A673 (cell line): ENCODE results near the gene CTNNA3. TPM values are rescaled to one million over a fixed set of nuclear protein-coding genes. Genes with fewer than 3 reads are reported as not detected.

Experiments used
- BruUV-seq: library from RNA; stranded (reverse); fragments of 400-500 nt; replicated peaks from 2 replicates; lab custom pipeline; 2021; lab: Mats Ljungman, UMichigan
- CTCF ChIA-PET: fragments of 300-600 bp; sonication (Branson Sonifier 250); formaldehyde crosslinking; loops from one replicate; lab custom pipeline; 2022; ENCODE audit warnings: antibody characterized with exemption; lab: Charles Lee
- POLR2A ChIA-PET: fragments of 300-600 bp; sonication (Branson Sonifier 250); formaldehyde crosslinking; loops from one replicate; lab custom pipeline; 2022; ENCODE audit warnings: antibody characterized with exemption; ENCODE audit not compliant: low non-redundant PET; lab: Charles Lee
- DNase-seq: peaks from one replicate; pipeline ENCODE4 v3.0.0-alpha.2; 2015; ENCODE audit warnings: low spot score
- H3K27ac ChIP-seq: fragments of 200-600 bp; sonication (generic); 2 replicates; pipeline ENCODE4 v1.5.1; 2016; ENCODE audit warnings: mixed run types, low read depth, mild to moderate bottlenecking, mixed read lengths, antibody characterized with exemption, low read length; ENCODE audit not compliant: poor library complexity, severe bottlenecking
- H3K27me3 ChIP-seq: fragments of 200-600 bp; sonication (generic); replicated peaks from 2 replicates; pipeline ENCODE4 v1.6.1; 2017; ENCODE audit warnings: mixed run types, low read depth, mild to moderate bottlenecking, mixed read lengths, antibody characterized with exemption, low read length; ENCODE audit not compliant: insufficient read depth, poor library complexity
- H3K36me3 ChIP-seq: fragments of 200-600 bp; sonication (generic); 2 replicates; pipeline ENCODE4 v1.6.1; 2016; ENCODE audit warnings: mixed run types, mild to moderate bottlenecking, mixed read lengths, antibody characterized with exemption, low read length; ENCODE audit not compliant: insufficient read depth, poor library complexity, severe bottlenecking
- H3K4me1 ChIP-seq: fragments of 200-600 bp; sonication (generic); 2 replicates; pipeline ENCODE4 v1.6.1; 2017; ENCODE audit warnings: mixed run types, mild to moderate bottlenecking, mixed read lengths, antibody characterized with exemption, low read length; ENCODE audit not compliant: insufficient read depth, poor library complexity, severe bottlenecking
- H3K4me3 ChIP-seq: fragments of 200-600 bp; sonication (generic); 2 replicates; pipeline ENCODE4 v1.5.1; 2016; ENCODE audit warnings: low read depth, mixed run types, mild to moderate bottlenecking, mixed read lengths, low read length; ENCODE audit not compliant: poor library complexity, severe bottlenecking
- H3K9me3 ChIP-seq: fragments of 200-600 bp; sonication (generic); 2 replicates; pipeline ENCODE4 v1.6.1; 2016; ENCODE audit warnings: mixed run types, low read depth, mild to moderate bottlenecking, mixed read lengths, antibody characterized with exemption, low read length; ENCODE audit not compliant: poor library complexity, severe bottlenecking
- CTCF ChIP-seq: fragments of 300-800, 200-600 bp; sonication (generic); conservative IDR thresholded peaks from 2 replicates; pipeline ENCODE4 v1.5.1; 2017; ENCODE audit warnings: low read depth, mild to moderate bottlenecking, antibody characterized with exemption, low read length, moderate library complexity, mixed read lengths
- EZH2 ChIP-seq: fragments of 200-600 bp; sonication (generic); IDR thresholded peaks from 2 replicates; pipeline ENCODE4 v1.6.1; 2017; ENCODE audit warnings: borderline replicate concordance, low read depth, mild to moderate bottlenecking, mixed read lengths, antibody characterized with exemption, low read length; ENCODE audit not compliant: poor library complexity, severe bottlenecking
- intact Hi-C: fragments of 100-400 bp; cut with micrococcal nuclease; formaldehyde crosslinking; loops from one replicate; pipeline ENCODE4 v1.10.0; 2022; ENCODE audit not compliant: unreplicated experiment
- total RNA-seq: library from RNA; stranded (reverse); gene quantifications from 2 replicates; pipeline ENCODE4 v1.2.3, GENCODE V29; 2021

The CTNNA3 gene
- total RNA-seq, 1 experiment from 2014 or later: not detected

- no TSS peak for BruUV-seq
- TF ChIP-seq CTCF: no peak
- TF ChIP-seq EZH2: no peak
- Histone ChIP-seq H3K27ac (no peak overlapping the region), H3K4me3 (no peak overlapping the region), H3K4me1 (no peaks in the 10 kb centered on the region), H3K9me3 (no peaks in the 10 kb centered on the region), H3K27me3 (no peaks in the 10 kb centered on the region), H3K36me3 (no peaks in the 10 kb centered on the region)
- ChIA-PET CTCF (no interaction called here), POLR2A (no interaction called here)
- no peak for DNase-seq
- intact Hi-C loops: no loop called here
Observed at GRCh38 chr10:66744915-66745314, 951.1 kb downstream of the CTNNA3 start.

- H3K27me3 ChIP-seq: no peaks in the 10 kb centered on the region
- H3K4me1 ChIP-seq: no peaks in the 10 kb centered on the region
- no peaks in the 10 kb centered on the region for H3K9me3 ChIP-seq
- no peaks in the 10 kb centered on the region for H3K36me3 ChIP-seq
- BruUV-seq: no TSS peak
- TF ChIP-seq CTCF (no peak), EZH2 (no peak)
- intact Hi-C loops: no loop called here
- ChIA-PET POLR2A (no interaction called here), CTCF (no interaction called here)
- H3K4me3 ChIP-seq: no peak overlapping the region
- DNase-seq: no peak
- H3K27ac ChIP-seq: no peak overlapping the region
Observed at GRCh38 chr10:66737241-66737640, 958.8 kb downstream of the CTNNA3 start.

GRCh38 chr10:66723608-66724400 is 972.2 kb downstream of the CTNNA3 start:
- CTCF ChIA-PET: no interaction called here
- no peak for DNase-seq
- Histone ChIP-seq H3K36me3 (no peaks in the 10 kb centered on the region), H3K4me3 (no peak overlapping the region), H3K4me1 (no peaks in the 10 kb centered on the region), H3K9me3 (no peaks in the 10 kb centered on the region), H3K27me3 (no peaks in the 10 kb centered on the region), H3K27ac (no peak overlapping the region)
- TF ChIP-seq EZH2: no peak
- TF ChIP-seq CTCF: no peak
- no TSS peak for BruUV-seq
- intact Hi-C loops: no loop called here
- POLR2A ChIA-PET: no interaction called here
